Spleen (tissue), 7 donors: ENCODE results near the gene CLCN7.

Experiments
- POLR2A ChIP-seq, 3 donors: fragments of 450-650 bp; IDR thresholded peaks; one replicate each; pipeline ENCODE4 v1.5.1; 2017; ENCODE audit warnings: antibody characterized with exemption in 3 of 3, mild to moderate bottlenecking in 1 of 3
- POLR2AphosphoS5 ChIP-seq, 3 donors: sonication (generic); formaldehyde crosslinking; IDR thresholded peaks; one replicate each; pipeline ENCODE4 v1.5.1; 2017; ENCODE audit warnings: antibody characterized with exemption in 3 of 3
- TF ChIP-seq, protein P1 (sequence below), 11 experiments: fragments of 200-600 bp in 7 of 11; fragments of 450-650 bp in 4 of 11; sonication (generic) in 4 of 11; IDR thresholded peaks in 8 of 11; conservative IDR thresholded peaks in 3 of 11; 1 replicate in 7 of 11; 2 replicates in 4 of 11; pipeline versions ENCODE4 v1.4.0 to v1.8.0; 2016 to 2021; ENCODE audit warnings: antibody characterized with exemption in 11 of 11, inconsistent platforms in 4 of 11, mild to moderate bottlenecking in 1 of 11
- donor health status: DM: no; HTN: no; CAD: no; lungs with moderate emphysema.
- donor health status: DM: no; HTN: no; CAD: no.
- donor health status: DM: no; HTN: no; CAD: no.

DNA sequence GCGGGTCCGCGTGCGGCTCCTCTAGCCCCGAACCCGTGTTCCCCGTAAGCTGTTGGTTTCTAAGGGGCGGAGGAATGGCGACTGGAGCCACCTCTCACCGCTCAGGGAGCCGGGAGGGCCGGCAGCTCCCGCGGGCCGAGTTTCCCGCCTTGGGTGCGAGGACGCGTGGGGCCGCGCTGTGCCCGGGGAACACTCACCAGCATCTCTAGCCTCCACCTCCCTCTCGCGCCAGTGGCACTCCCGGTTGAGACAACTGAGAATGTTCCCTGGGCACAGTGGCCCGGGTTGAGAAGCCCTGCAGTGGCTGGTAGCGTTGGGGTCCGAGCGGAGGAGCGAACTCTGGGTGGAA, 18.9 kb upstream of the CLCN7 start:
- TF ChIP-seq, protein P1, sequence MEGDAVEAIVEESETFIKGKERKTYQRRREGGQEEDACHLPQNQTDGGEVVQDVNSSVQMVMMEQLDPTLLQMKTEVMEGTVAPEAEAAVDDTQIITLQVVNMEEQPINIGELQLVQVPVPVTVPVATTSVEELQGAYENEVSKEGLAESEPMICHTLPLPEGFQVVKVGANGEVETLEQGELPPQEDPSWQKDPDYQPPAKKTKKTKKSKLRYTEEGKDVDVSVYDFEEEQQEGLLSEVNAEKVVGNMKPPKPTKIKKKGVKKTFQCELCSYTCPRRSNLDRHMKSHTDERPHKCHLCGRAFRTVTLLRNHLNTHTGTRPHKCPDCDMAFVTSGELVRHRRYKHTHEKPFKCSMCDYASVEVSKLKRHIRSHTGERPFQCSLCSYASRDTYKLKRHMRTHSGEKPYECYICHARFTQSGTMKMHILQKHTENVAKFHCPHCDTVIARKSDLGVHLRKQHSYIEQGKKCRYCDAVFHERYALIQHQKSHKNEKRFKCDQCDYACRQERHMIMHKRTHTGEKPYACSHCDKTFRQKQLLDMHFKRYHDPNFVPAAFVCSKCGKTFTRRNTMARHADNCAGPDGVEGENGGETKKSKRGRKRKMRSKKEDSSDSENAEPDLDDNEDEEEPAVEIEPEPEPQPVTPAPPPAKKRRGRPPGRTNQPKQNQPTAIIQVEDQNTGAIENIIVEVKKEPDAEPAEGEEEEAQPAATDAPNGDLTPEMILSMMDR (IDR thresholded peaks at IDR 0.05 in 8 of 11, conservative IDR thresholded peaks at IDR 0.05 in 3 of 11): no peak
- no peak for TF ChIP-seq POLR2A (IDR thresholded peaks at IDR 0.05)
- no peak for TF ChIP-seq POLR2AphosphoS5 (IDR thresholded peaks at IDR 0.05)
